ENCODE data around the gene RNF157. TPM values are rescaled to one million over a fixed set of nuclear protein-coding genes. Genes with fewer than 3 reads are reported as not detected.

RNF157 gene
- total and polyA plus RNA-seq, 2 of the 13 experiments (the other 11 are each of a cell fraction or from before 2014, with no cell fraction given), result 0.44 to 1.5 TPM

- 0 out of 2 replicates have a peak, but pooled peaks have one; percentile 41 for TF ChIP-seq ERF (CRISPR knock-in tag; IDR thresholded peaks at IDR 0.05)
- peak; percentile 51; the same call in 1 of the 2 replicates for TF ChIP-seq TARDBP (CRISPR knock-in tag; IDR thresholded peaks at IDR 0.05)
- no peak for TF ChIP-seq GABPB1 (CRISPR knock-in tag; IDR thresholded peaks at IDR 0.05)
- TF ChIP-seq, protein P1, sequence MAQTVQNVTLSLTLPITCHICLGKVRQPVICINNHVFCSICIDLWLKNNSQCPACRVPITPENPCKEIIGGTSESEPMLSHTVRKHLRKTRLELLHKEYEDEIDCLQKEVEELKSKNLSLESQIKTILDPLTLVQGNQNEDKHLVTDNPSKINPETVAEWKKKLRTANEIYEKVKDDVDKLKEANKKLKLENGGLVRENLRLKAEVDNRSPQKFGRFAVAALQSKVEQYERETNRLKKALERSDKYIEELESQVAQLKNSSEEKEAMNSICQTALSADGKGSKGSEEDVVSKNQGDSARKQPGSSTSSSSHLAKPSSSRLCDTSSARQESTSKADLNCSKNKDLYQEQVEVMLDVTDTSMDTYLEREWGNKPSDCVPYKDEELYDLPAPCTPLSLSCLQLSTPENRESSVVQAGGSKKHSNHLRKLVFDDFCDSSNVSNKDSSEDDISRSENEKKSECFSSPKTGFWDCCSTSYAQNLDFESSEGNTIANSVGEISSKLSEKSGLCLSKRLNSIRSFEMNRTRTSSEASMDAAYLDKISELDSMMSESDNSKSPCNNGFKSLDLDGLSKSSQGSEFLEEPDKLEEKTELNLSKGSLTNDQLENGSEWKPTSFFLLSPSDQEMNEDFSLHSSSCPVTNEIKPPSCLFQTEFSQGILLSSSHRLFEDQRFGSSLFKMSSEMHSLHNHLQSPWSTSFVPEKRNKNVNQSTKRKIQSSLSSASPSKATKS (CRISPR knock-in tag; IDR thresholded peaks at IDR 0.05), result no peak
- no peak for TF ChIP-seq ZNF646 (CRISPR knock-in tag; IDR thresholded peaks at IDR 0.05)
- TF ChIP-seq RCOR2 (CRISPR knock-in tag; IDR thresholded peaks at IDR 0.05), result peak; percentile 50; the same call in 1 of the 2 replicates
- TF ChIP-seq KLF6 (CRISPR knock-in tag; IDR thresholded peaks at IDR 0.05), result no peak
- TF ChIP-seq FOSL2 (CRISPR knock-in tag; IDR thresholded peaks at IDR 0.05), result peak; percentile 16; the same call in 1 of the 2 replicates
- TF ChIP-seq PAXIP1 (CRISPR knock-in tag; conservative IDR thresholded peaks at IDR 0.05), result peak; percentile 86
- peak; percentile 32; the same call in 1 of the 2 replicates for TF ChIP-seq HNF4A (CRISPR knock-in tag; IDR thresholded peaks at IDR 0.05)
- no peak for TF ChIP-seq ZNF33B (CRISPR knock-in tag; IDR thresholded peaks at IDR 0.05)
- TF ChIP-seq KAT7 (CRISPR knock-in tag; IDR thresholded peaks at IDR 0.05; ENCODE audit: borderline replicate concordance), result no peak
- TF ChIP-seq NFIB (CRISPR knock-in tag; IDR thresholded peaks at IDR 0.05; ENCODE audit: borderline replicate concordance), result no peak
- no peak for TF ChIP-seq CENPX (CRISPR knock-in tag; IDR thresholded peaks at IDR 0.05)
- TF ChIP-seq, protein P2, sequence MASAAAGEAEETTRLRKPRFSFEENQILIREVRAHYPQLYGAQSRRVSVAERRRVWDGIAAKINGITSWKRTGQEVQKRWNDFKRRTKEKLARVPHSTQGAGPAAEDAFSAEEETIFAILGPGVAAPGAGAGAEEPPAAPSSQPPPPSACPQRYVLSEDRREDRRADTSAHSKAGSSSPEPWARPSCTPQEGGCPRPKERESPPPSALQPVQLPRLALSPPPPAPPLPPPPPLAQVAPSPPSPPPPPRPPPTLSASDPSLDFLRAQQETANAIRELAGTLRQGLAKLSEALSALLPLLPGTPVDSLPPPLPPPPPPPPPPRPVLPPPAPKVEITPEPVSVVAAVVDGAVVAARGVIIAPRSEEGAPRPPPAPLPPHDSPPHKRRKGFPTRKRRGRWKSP (CRISPR knock-in tag; IDR thresholded peaks at IDR 0.05), result peak; percentile 47; the same call in 1 of the 2 replicates
- TF ChIP-seq, protein P3, sequence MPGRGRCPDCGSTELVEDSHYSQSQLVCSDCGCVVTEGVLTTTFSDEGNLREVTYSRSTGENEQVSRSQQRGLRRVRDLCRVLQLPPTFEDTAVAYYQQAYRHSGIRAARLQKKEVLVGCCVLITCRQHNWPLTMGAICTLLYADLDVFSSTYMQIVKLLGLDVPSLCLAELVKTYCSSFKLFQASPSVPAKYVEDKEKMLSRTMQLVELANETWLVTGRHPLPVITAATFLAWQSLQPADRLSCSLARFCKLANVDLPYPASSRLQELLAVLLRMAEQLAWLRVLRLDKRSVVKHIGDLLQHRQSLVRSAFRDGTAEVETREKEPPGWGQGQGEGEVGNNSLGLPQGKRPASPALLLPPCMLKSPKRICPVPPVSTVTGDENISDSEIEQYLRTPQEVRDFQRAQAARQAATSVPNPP (CRISPR knock-in tag; IDR thresholded peaks at IDR 0.05), result 0 out of 2 replicates have a peak, but pooled peaks have one; percentile 37
Observed at GRCh38 chr17:76174037-76174436, 66.3 kb downstream of the RNF157 start (continued).
